Sigmoid colon (tissue), 4 donors: ENCODE data around the gene CYP46A1.

Experiments
- EP300 ChIP-seq, 4 donors: sonication (generic); formaldehyde crosslinking; IDR thresholded peaks; one replicate each; pipeline ENCODE4 v1.6.1; 2017; ENCODE audit warnings: antibody characterized with exemption in 4 of 4
- POLR2A ChIP-seq, 2 donors: fragments of 450-650 bp; IDR thresholded peaks; one replicate each; pipeline ENCODE4 v1.6.1; 2016; ENCODE audit warnings: antibody characterized with exemption in 2 of 2, mild to moderate bottlenecking in 2 of 2, moderate library complexity in 2 of 2
- POLR2AphosphoS5 ChIP-seq, 4 donors: sonication (generic); formaldehyde crosslinking; IDR thresholded peaks; one replicate each; pipeline ENCODE4 v1.6.1; 2017; ENCODE audit warnings: antibody characterized with exemption in 4 of 4
- TF ChIP-seq, protein P1 (sequence below), 4 experiments: fragments of 450-650 bp in 3 of 4; fragments of 200-600 bp in 1 of 4; IDR thresholded peaks; one replicate each; pipeline ENCODE4 v1.5.1; 2016 to 2019; ENCODE audit warnings: antibody characterized with exemption in 4 of 4, mild to moderate bottlenecking in 3 of 4, moderate library complexity in 2 of 4

DNA sequence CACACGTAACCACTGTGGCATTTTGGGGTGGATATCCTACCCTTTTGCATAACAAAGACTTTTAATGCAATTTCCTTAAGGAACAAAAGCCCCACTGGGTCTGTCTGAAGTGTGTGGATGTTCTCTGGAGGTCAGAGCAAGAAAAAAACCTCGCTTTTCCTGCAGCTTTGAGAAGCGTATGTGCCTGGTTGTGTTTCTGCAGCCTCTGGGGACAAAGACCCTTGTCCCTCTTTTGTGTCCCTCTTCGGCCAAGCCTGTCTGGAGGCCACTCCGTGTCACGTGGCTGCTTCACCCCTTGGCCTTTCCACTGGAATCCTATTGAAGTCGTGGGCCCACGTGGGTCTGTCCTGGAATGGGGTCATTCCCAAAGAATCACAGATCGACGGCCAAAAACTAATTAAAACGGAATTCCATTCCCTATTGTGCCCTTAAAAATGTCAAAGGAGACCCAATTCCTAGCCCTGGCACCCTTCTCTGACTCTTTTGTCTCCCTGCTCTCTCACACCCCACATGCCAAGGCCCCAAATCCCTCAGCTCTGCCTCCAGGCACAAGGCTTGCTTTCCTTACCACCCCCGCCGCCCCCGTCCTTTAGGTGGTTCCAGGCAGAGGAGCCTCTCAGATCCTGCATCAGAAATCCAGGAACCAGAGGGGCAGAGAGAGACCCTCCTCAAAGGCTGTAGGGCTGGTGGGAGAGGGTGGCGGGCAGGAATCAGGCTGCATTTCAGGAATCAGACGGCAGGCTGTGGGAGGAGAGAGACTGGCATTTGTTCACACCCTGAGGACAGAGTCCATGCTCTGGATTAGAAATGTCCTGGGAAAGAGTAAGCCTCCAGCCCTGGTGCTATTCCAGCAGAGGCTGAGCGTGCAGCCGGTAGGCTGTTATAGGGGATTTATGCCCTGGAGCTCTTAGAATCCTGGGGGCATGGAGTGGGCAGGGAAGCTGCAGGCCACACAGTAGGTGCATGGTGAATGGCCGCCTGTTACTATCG lies 12.6 kb upstream of the CYP46A1 start:
- TF ChIP-seq, protein P1, sequence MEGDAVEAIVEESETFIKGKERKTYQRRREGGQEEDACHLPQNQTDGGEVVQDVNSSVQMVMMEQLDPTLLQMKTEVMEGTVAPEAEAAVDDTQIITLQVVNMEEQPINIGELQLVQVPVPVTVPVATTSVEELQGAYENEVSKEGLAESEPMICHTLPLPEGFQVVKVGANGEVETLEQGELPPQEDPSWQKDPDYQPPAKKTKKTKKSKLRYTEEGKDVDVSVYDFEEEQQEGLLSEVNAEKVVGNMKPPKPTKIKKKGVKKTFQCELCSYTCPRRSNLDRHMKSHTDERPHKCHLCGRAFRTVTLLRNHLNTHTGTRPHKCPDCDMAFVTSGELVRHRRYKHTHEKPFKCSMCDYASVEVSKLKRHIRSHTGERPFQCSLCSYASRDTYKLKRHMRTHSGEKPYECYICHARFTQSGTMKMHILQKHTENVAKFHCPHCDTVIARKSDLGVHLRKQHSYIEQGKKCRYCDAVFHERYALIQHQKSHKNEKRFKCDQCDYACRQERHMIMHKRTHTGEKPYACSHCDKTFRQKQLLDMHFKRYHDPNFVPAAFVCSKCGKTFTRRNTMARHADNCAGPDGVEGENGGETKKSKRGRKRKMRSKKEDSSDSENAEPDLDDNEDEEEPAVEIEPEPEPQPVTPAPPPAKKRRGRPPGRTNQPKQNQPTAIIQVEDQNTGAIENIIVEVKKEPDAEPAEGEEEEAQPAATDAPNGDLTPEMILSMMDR (IDR thresholded peaks at IDR 0.05), result no peak
- TF ChIP-seq POLR2A (IDR thresholded peaks at IDR 0.05) (no peak), EP300 (IDR thresholded peaks at IDR 0.05) (no peak), POLR2AphosphoS5 (IDR thresholded peaks at IDR 0.05) (no peak)
